Forelimb muscle (tissue), 1 donor: Measurements from ENCODE around the gene DHX36. TPM values are rescaled to one million over a fixed set of nuclear protein-coding genes. Genes with fewer than 3 reads are reported as not detected.

Experiments used
- DNase-seq: peaks from one replicate; pipeline ENCODE4 v3.0.0-alpha.2; 2013; ENCODE audit warnings: low read depth
- polyA plus RNA-seq: library from polyadenylated mRNA; unstranded; fragments of 120-200 nt; gene quantifications from one replicate; pipeline ENCODE4 v1.2.1, GENCODE V29; 2013; ENCODE audit not compliant: insufficient read length

DHX36 gene
- polyA plus RNA-seq, 1 donor = 45.2 TPM

- DNase-seq = no peak
These were observed 100.8 kb downstream of the DHX36 start for GRCh38 chr3:154223519-154223918.

Other genes starting within 250 kb of the DHX36 start
- gene ARHGEF26, start 203.1 kb downstream of the DHX36 start, polyA plus RNA-seq = 10.3 TPM
- 0.10 TPM for gene GPR149, start 105.7 kb upstream of the DHX36 start, polyA plus RNA-seq